Inflammatory macrophage treated with lipopolysaccharide for 4 hours (primary cell): ENCODE data around the gene STK40.

Source experiments
- DNase-seq: peaks from one replicate; pipeline ENCODE4 v3.0.0-alpha.2; 2020

Gene STK40

GRCh38 chr1:36343651-36344394 lies 41.9 kb downstream of the STK40 start:
- DNase-seq = no peak

GRCh38 chr1:36342426-36343185 lies 43.1 kb downstream of the STK40 start:
- DNase-seq = peak; percentile 32

- DNase-seq = no peak
Measured at GRCh38 chr1:36341626-36342320, 44.0 kb downstream of the STK40 start.

- DNase-seq = no peak
Measured at GRCh38 chr1:36339615-36340014, 46.1 kb downstream of the STK40 start.

GRCh38 chr1:36339215-36339614 lies 46.5 kb downstream of the STK40 start:
- no peak for DNase-seq

- DNase-seq = peak; percentile 46
Measured at GRCh38 chr1:36337830-36338229, 47.9 kb downstream of the STK40 start.

GRCh38 chr1:36330940-36331339 lies 54.8 kb downstream of the STK40 start:
- no peak for DNase-seq

- no peak for DNase-seq
Measured at GRCh38 chr1:36329817-36330216, 55.9 kb downstream of the STK40 start.

GRCh38 chr1:36328713-36329112 lies 57.0 kb downstream of the STK40 start:
- peak; percentile 49 for DNase-seq

- no peak for DNase-seq
Measured at GRCh38 chr1:36328088-36328480, 57.6 kb downstream of the STK40 start.

GRCh38 chr1:36327421-36328087 lies 58.2 kb downstream of the STK40 start:
- no peak for DNase-seq

GRCh38 chr1:36326499-36326898 lies 59.2 kb downstream of the STK40 start:
- DNase-seq = no peak

GRCh38 chr1:36324353-36324703 lies 61.4 kb downstream of the STK40 start:
- no peak for DNase-seq

- peak; percentile 27 for DNase-seq
Measured at GRCh38 chr1:36323636-36324352, 61.9 kb downstream of the STK40 start, which contains the start of gene EVA1B. Gene EVA1B (minus strand): TSS chr1:36323645. CDS start chr1:36323037, 608 bp downstream.

GRCh38 chr1:36322786-36323635 lies 62.7 kb downstream of the STK40 start:
- DNase-seq = no peak

GRCh38 chr1:36322041-36322785 lies 63.5 kb downstream of the STK40 start:
- no peak for DNase-seq

GRCh38 chr1:36321119-36321951 lies 64.4 kb downstream of the STK40 start:
- no peak for DNase-seq

GRCh38 chr1:36320767-36321118 lies 65.0 kb downstream of the STK40 start:
- DNase-seq = no peak

GRCh38 chr1:36320291-36320761 lies 65.4 kb downstream of the STK40 start:
- DNase-seq = no peak

- no peak for DNase-seq
Measured at GRCh38 chr1:36309397-36309796, 76.3 kb downstream of the STK40 start.
